HL-60 (cell line): ENCODE results near the gene TNRC6A.

Experiments
- DNase-seq, 2 experiments: peaks; one replicate each; pipeline ENCODE4 v3.0.0-alpha.2; 2010 to 2020; ENCODE audit warnings: low read depth in 1 of 2, low spot score in 1 of 2
- H3K27ac ChIP-seq: fragments of 250-450 bp; sonication (Bioruptor Pico); replicated peaks from 2 replicates; pipeline ENCODE4 v1.5.1; 2020; ENCODE audit warnings: mild to moderate bottlenecking, moderate library complexity
- H3K27me3 ChIP-seq: fragments of 250-450 bp; sonication (Bioruptor Pico); 2 replicates; pipeline ENCODE4 v1.5.1; 2021; ENCODE audit warnings: mild to moderate bottlenecking, moderate library complexity; ENCODE audit not compliant: insufficient read depth, poor library complexity, severe bottlenecking
- H3K4me3 ChIP-seq: replicated peaks from 2 replicates; pipeline ENCODE4 v1.5.1; 2011; ENCODE audit warnings: mild to moderate bottlenecking, control low read depth, low read length; ENCODE audit not compliant: insufficient read depth
- GABPA ChIP-seq: IDR thresholded peaks from 2 replicates; pipeline ENCODE4 v1.6.1; 2012; ENCODE audit warnings: low read depth
- POLR2AphosphoS5 ChIP-seq: IDR thresholded peaks from 2 replicates; pipeline ENCODE4 v1.6.1; 2012; ENCODE audit warnings: low read depth
- REST ChIP-seq: IDR thresholded peaks from 2 replicates; pipeline ENCODE4 v1.6.1; 2012; ENCODE audit warnings: low read depth; ENCODE audit not compliant: insufficient replicate concordance
- SPI1 ChIP-seq: IDR thresholded peaks from 2 replicates; pipeline ENCODE4 v1.6.1; 2012; ENCODE audit warnings: low read depth, mild to moderate bottlenecking, borderline replicate concordance
- TF ChIP-seq, protein P1 (sequence below): IDR thresholded peaks from one replicate; pipeline ENCODE4 v1.5.1; 2011; ENCODE audit warnings: low read length, control low read depth, inconsistent platforms; ENCODE audit not compliant: insufficient read depth

TNRC6A gene

GRCh38 chr16:24822542-24822941, 93.1 kb downstream of the TNRC6A start:
- H3K27ac ChIP-seq = no peak overlapping the region
- no peaks in the 10 kb centered on the region for H3K27me3 ChIP-seq
- no peak for DNase-seq
- no peak for TF ChIP-seq SPI1
- TF ChIP-seq, protein P1, sequence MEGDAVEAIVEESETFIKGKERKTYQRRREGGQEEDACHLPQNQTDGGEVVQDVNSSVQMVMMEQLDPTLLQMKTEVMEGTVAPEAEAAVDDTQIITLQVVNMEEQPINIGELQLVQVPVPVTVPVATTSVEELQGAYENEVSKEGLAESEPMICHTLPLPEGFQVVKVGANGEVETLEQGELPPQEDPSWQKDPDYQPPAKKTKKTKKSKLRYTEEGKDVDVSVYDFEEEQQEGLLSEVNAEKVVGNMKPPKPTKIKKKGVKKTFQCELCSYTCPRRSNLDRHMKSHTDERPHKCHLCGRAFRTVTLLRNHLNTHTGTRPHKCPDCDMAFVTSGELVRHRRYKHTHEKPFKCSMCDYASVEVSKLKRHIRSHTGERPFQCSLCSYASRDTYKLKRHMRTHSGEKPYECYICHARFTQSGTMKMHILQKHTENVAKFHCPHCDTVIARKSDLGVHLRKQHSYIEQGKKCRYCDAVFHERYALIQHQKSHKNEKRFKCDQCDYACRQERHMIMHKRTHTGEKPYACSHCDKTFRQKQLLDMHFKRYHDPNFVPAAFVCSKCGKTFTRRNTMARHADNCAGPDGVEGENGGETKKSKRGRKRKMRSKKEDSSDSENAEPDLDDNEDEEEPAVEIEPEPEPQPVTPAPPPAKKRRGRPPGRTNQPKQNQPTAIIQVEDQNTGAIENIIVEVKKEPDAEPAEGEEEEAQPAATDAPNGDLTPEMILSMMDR = no peak
- TF ChIP-seq GABPA = no peak
- TF ChIP-seq REST = no peak
- no peak for TF ChIP-seq POLR2AphosphoS5
- H3K4me3 ChIP-seq = no peak overlapping the region

- Histone ChIP-seq H3K27ac (no peak overlapping the region), H3K27me3 (no peaks in the 10 kb centered on the region), H3K4me3 (no peak overlapping the region)
- DNase-seq = no peak
- TF ChIP-seq SPI1 = no peak
- TF ChIP-seq GABPA = no peak
- TF ChIP-seq, protein P1 = no peak
- TF ChIP-seq POLR2AphosphoS5 = no peak
- TF ChIP-seq REST = no peak
These were observed 93.5 kb downstream of the TNRC6A start for GRCh38 chr16:24822974-24823373.

DNA sequence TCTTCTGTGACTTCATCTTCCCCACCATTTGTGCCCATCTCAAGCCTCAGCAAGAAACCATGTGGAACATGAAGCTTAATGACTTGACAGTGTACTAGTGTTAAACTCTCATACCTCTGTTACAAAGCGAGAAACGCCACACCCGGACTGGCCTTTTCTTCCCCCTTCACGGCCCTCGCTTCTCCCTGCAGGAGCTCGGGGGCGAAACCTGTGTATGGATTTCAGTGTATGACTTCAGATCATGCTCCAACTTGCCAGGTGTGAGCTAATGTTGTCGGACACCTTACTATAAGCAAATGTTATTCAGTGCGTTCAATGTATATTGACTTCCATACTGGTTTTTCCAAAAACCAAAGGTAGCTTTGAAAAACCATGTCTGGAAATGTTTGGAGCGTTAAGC, 96.2 kb downstream of the TNRC6A start:
- Histone ChIP-seq H3K4me3 (no peak overlapping the region), H3K27me3 (no peaks in the 10 kb centered on the region), H3K27ac (no peak overlapping the region)
- TF ChIP-seq REST (no peak), GABPA (no peak), POLR2AphosphoS5 (no peak), SPI1 (no peak)
- TF ChIP-seq, protein P1 = no peak
- DNase-seq = no peak
